PFSK-1 (cell line): ENCODE measurements around the gene HES4.

Experiments
- FOXP2 ChIP-seq: optimal IDR thresholded peaks from 2 replicates; pipeline ENCODE3; 2011; ENCODE audit warnings: borderline replicate concordance, control low read depth, inconsistent platforms; ENCODE audit not compliant: insufficient read depth; ENCODE audit errors: extremely low read length, extremely low read depth
- POLR2AphosphoS5 ChIP-seq: IDR thresholded peaks from 2 replicates; pipeline ENCODE4 v1.6.1; 2012; ENCODE audit warnings: low read depth, mild to moderate bottlenecking, control low read depth, low read length, moderate library complexity
- SIN3A ChIP-seq: IDR thresholded peaks from 2 replicates; pipeline ENCODE4 v1.6.1; 2012; ENCODE audit warnings: mild to moderate bottlenecking, low read length, moderate library complexity, borderline replicate concordance; ENCODE audit not compliant: insufficient read depth
- TAF1 ChIP-seq: IDR thresholded peaks from 2 replicates; pipeline ENCODE4 v1.6.1; 2012; ENCODE audit warnings: low read length, control low read depth, borderline replicate concordance; ENCODE audit not compliant: insufficient read depth
- TF ChIP-seq, protein P1 (sequence below), 2 experiments: IDR thresholded peaks; 2 replicates each; pipeline versions ENCODE4 v1.6.1 to v1.8.0; 2011 to 2012; ENCODE audit warnings: low read depth in 2 of 2, low read length in 2 of 2, control low read depth in 1 of 2, inconsistent platforms in 1 of 2, mild to moderate bottlenecking in 1 of 2, moderate library complexity in 1 of 2; ENCODE audit not compliant: insufficient read depth in 1 of 2

HES4 gene

GRCh38 chr1:1042835-1043234 lies 42.9 kb upstream of the HES4 start:
- TF ChIP-seq FOXP2 (no peak), SIN3A (no peak), POLR2AphosphoS5 (no peak), TAF1 (no peak)
- TF ChIP-seq, protein P1, sequence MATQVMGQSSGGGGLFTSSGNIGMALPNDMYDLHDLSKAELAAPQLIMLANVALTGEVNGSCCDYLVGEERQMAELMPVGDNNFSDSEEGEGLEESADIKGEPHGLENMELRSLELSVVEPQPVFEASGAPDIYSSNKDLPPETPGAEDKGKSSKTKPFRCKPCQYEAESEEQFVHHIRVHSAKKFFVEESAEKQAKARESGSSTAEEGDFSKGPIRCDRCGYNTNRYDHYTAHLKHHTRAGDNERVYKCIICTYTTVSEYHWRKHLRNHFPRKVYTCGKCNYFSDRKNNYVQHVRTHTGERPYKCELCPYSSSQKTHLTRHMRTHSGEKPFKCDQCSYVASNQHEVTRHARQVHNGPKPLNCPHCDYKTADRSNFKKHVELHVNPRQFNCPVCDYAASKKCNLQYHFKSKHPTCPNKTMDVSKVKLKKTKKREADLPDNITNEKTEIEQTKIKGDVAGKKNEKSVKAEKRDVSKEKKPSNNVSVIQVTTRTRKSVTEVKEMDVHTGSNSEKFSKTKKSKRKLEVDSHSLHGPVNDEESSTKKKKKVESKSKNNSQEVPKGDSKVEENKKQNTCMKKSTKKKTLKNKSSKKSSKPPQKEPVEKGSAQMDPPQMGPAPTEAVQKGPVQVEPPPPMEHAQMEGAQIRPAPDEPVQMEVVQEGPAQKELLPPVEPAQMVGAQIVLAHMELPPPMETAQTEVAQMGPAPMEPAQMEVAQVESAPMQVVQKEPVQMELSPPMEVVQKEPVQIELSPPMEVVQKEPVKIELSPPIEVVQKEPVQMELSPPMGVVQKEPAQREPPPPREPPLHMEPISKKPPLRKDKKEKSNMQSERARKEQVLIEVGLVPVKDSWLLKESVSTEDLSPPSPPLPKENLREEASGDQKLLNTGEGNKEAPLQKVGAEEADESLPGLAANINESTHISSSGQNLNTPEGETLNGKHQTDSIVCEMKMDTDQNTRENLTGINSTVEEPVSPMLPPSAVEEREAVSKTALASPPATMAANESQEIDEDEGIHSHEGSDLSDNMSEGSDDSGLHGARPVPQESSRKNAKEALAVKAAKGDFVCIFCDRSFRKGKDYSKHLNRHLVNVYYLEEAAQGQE (IDR thresholded peaks at IDR 0.05; ENCODE audit: insufficient read depth in 1 of 2, low read depth in 2 of 2, low read length in 2 of 2): no peak

DNA sequence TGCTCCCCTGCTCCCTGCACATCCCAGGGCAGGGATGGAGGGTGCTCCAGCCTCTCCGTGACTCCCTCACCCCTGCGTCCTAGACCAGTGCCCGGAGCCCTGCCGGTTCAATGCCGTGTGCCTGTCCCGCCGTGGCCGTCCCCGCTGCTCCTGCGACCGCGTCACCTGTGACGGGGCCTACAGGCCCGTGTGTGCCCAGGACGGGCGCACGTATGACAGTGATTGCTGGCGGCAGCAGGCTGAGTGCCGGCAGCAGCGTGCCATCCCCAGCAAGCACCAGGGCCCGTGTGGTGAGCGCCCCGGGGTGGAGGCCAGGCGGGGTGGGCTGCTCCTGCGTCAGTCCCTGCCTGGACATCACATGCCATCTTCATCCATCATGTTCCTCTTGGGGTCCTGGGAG lies 42.0 kb upstream of the HES4 start:
- no peak for TF ChIP-seq POLR2AphosphoS5
- no peak for TF ChIP-seq FOXP2
- no peak for TF ChIP-seq TAF1
- TF ChIP-seq, protein P1 (IDR thresholded peaks at IDR 0.05; ENCODE audit: insufficient read depth in 1 of 2, low read depth in 2 of 2, low read length in 2 of 2): no peak
- no peak for TF ChIP-seq SIN3A

GRCh38 chr1:1041092-1041523 lies 41.2 kb upstream of the HES4 start:
- TF ChIP-seq, protein P1 (IDR thresholded peaks at IDR 0.05; ENCODE audit: insufficient read depth in 1 of 2, low read depth in 2 of 2, low read length in 2 of 2): no peak
- no peak for TF ChIP-seq TAF1
- no peak for TF ChIP-seq SIN3A

GRCh38 chr1:1040004-1040991 lies 40.4 kb upstream of the HES4 start:
- TF ChIP-seq POLR2AphosphoS5: no peak
- peak; percentile 34 for TF ChIP-seq FOXP2
- TF ChIP-seq SIN3A: no peak
- no peak for TF ChIP-seq TAF1
- TF ChIP-seq, protein P1 (IDR thresholded peaks at IDR 0.05; ENCODE audit: insufficient read depth in 1 of 2, low read depth in 2 of 2, low read length in 2 of 2): no peak
